Posterior cingulate gyrus (tissue), 11 donors: ENCODE results near the gene IDE.
"Not testable (repeated sequence)": the region's sequence is repeated elsewhere in the genome, so short reads cannot be mapped to it uniquely, and the experiment has no call there.

Experiments used
- DNase-seq, 10 donors: peaks; one replicate each; pipeline versions ENCODE4 v3.0.0 to v3.0.0-alpha.2; 2020 to 2021; ENCODE audit warnings: mixed read lengths in 3 of 10
- intact Hi-C: fragments of 100-400 bp; cut with DNase I; formaldehyde crosslinking; loops from one replicate; pipeline ENCODE4 v1.15.1; 2023

Gene IDE

DNA sequence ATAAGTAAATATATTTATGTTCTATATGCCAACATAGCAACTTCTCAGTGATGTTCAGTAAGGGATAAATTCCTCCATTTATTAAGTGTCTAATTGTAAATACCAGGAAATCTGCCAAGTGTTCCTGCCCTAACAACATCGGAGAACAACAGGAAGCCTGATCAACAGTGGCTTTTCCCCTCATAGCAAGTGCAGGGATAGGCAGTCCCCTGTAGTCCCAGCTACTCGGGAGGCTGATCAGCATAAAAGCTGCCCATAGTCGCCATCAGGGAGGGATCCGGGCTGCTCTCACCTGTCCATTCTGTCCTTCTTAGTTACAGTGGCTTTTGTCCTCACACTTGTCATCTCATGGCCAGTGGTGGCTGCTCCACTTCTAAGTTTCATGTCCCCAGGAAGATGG, 141.3 kb downstream of the IDE start:
- intact Hi-C loops: no loop called here
- no peak for DNase-seq

DNA sequence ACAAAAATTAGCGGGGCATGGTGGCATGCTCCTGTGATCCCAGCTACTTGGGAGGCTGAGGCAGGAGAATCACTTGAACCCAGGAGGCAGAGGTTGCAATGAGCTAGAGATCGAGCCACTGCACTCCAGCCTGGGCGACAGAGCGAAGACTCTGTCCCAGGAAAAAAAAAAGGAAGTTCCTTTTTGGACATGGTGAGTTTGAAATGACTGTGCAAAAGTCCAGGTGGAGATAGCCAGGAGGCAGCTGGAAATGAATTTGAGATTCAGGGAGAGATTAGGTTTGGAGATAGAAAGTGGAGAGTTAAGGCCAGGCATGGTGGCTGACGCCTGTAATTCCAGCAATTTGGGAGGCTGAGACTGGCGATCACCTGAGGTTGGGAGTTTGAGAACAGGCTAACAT, 143.8 kb downstream of the IDE start:
- intact Hi-C loops: no loop called here
- no peak for DNase-seq

DNA sequence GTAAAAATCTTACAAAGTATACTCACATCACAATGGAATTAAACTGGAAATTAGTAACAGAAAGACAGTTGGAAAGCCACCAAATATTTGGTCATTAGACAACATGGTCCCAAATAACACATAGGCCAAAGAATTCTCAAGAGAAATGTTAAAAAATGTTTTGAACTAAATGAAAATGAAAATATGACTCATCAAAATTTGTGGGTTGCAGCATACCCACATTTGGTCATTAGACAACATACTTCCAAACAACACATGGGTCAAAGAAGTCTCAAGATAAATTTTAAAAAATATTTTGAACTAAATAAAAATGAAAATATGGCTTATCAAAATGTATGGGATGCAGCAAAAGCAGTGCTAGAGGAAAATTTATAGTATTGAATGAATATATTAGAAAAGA, 152.3 kb downstream of the IDE start:
- intact Hi-C loops: no loop called here

DNA sequence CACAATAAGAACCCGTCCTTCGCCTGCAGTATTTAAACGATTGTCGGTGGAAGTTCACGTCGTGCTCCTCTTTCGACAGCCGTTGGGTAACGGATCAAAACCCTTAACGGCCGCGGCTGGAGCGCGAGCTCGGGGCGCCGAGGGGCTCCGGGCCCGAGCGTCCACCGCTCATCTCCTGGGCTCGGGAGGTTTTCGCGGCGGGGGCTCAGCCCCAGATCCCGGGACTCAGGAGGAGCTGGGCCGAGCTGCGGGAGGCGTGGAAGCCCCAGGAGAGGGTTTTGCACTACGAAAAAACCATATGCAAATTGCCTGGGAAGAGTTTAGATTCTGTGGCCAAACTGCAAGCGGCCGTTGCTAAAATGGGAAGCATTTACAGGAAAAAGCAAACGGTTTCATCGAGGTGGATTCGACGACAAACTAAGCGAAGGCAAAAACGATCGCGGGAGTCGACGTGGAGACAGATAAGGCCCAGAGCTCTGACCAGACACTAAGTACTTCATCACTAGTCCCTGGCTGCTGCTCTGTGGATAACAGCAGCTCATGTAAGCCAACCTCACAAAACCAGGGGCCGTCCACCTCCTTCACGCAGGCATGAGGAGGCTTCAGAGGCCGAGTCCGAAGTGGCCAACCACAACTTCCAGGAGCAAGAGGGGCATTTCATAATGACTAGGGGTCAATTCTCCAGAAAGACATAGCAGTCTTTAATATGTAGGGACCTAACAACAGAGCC, 153.2 kb downstream of the IDE start:
- intact Hi-C loops: no loop called here
- no peak for DNase-seq

More for the DNA sequence above, 152.3 kb downstream of the IDE start:
- DNase-seq: no peak

DNA sequence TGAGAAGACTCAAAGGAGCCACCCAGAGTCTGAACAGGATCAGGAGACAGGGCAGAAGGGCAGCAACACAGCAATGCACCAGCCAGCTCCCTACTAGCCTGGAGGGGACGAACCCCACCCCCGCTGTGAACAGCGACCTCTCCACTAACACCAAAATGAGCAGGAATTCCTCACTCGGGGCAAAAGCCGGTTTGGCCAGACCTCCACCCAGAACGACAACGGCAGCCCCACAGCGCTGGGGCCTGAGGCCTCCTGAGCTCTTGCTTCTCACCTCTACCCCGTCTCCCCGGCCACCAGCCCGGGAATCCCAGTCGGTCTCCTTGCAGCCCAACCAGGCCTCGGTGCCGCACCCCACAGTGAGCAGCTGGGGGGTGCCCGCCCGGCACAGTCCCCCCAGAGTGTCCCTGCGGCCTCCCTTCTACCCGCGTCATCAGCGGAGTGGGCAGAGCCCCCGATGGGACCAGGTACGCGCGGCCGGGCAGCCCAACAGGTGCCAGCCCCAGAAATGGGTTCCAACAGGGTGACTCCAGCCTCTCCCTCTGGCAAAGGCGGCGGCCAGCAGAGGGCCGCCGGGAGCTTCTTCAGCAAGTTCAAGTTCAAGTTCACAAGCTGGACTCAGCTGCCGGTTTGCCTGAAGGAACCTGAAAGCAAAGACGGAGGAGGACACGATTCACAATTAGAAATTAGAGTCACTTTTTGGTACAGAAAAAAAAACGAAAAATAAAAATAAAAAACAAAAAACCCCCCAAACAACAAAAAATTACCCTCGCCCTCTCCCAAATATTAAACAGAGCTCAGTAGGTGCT, 153.9 kb downstream of the IDE start:
- DNase-seq: peak in 3 of 10 donors; percentile 17 to 84 (median 21)

DNA sequence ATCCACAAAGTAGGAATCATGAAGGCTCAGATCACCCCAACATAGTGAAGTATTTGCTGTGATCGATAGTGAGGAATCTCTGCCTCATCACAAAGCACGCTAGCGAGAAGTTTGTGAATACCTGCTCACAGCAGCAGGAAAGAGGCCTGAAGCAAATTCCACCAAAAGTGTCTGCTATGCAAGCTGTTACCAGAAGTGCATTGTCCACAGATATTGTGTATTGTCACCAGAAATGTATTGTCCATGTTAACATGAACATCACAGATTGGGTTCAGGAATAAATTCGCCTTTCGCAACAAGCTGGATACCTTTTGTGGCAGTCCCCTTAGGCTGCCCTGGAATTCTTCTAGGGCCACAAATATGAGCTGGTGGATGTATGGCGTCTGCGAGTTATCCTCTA, 155.0 kb downstream of the IDE start:
- no peak for DNase-seq
- intact Hi-C loops: no loop called here

More for the DNA sequence above, 153.9 kb downstream of the IDE start:
- intact Hi-C loops: no loop called here

DNA sequence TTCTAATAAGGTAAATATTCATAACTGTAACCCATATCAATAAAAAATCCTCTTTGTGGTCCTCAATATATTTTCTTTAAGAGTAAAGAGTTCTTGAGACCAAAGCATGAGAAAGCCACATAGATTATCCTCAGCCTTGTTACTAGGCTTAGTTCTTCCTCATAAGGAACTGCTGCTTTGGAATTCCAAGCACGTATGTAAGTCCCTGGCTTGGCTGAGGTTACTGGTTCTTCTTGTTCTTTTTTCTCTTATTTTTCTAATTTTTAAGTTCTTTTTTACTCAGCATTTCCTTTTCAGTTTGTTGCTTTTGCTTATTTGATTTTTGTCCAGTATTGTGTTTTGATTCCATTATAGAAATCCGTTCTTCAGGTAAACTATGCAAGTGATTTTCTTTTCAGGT, 155.7 kb downstream of the IDE start:
- no peak for DNase-seq
- intact Hi-C loops: no loop called here

DNA sequence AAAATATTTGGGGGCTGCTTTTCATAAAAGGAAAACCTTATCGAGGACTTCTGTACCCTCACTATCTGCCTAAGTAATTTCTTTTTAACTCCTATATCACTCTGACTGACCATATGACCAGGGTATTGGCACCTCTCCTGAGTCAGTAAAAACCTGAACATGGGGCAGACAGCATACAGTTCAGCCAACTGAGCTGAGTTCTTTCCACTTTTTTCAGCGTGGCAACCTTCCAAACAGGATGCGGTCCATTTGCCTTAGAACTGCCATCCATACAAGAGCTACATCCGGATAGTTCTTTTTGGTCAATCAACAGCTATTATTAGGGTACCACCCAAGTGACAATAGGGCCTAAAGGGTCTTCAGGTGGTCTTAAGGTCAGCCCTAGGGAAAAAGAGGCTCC, 160.4 kb downstream of the IDE start:
- intact Hi-C loops: no loop called here
- no peak for DNase-seq

DNA sequence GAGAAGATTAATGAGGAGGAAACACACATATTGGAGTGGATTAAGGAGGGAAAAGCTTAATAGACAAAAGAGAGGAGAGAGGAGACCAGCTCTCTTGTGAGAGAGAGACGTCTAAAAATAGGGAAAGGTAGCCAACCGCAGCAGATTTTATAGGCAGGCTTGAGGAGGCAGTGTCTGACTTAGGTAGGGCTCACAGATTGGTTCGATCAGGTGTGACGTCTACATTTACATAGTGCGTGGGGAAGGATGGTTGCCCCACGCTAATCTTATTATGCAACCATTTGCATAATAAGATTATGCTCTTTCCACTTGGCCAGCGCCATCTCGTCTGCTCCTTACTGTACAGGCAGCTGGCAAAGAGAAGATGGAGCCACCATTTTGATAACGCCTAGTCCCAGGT, 160.9 kb downstream of the IDE start:
- intact Hi-C loops: no loop called here
- DNase-seq: no peak

DNA sequence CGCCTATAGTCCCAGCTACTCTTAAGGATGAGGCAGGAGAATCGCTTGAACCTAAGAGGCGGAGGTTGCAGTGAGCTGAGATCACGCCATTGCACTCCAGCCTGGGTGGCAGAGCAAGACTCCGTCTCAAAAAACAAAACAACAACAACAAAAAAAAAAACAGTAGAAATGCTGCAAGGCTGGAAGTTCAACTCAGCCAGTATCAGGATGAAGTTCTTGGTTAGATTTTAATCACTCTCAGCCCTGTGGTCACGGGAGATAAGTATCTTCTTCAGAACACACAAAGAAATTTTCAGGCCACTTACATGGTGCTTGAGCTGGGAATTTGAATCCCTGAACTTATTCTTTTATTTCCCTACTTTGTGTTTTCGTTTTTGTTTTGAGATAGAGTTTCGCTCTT, 162.5 kb downstream of the IDE start:
- DNase-seq: no peak
- intact Hi-C loops: no loop called here

DNA sequence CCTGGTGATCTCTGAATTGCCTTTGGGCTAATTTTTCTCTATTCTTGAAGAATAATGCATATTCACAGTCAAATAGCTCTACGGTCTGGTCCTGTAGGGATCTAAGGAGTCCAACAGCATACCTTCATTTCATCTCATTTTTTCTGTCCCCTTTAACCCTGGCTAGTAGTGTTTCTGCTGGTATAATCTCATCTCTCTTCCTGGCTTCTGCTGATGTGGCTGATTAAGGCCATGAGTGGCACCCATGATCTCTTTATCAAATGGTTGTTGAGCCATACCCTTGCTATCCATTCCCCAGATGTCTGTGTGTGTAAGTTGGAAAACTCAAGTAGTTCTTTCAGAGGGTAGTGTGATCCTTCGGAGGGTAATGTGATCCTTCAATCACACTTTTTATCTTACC, 163.4 kb downstream of the IDE start:
- no peak for DNase-seq
- intact Hi-C loops: no loop called here

DNA sequence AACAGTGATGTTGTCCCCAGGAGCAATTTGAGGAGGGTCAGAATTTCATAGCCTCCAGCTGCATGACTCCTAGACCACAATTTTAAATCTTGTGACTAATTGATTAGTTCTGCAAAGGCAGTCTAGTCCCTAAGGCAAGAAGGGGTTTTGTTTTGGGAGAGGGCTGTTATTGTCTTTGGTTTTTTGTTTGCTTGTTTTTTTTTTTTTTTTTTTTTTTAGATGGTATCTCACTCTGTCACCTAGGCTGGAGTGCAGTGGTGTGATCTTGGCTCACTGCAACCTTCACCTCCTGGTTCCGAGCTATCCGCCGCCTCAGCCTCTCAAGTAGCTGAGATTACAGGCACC, 165.9 kb downstream of the IDE start:
- intact Hi-C loops: no loop called here
- DNase-seq: no peak

DNA sequence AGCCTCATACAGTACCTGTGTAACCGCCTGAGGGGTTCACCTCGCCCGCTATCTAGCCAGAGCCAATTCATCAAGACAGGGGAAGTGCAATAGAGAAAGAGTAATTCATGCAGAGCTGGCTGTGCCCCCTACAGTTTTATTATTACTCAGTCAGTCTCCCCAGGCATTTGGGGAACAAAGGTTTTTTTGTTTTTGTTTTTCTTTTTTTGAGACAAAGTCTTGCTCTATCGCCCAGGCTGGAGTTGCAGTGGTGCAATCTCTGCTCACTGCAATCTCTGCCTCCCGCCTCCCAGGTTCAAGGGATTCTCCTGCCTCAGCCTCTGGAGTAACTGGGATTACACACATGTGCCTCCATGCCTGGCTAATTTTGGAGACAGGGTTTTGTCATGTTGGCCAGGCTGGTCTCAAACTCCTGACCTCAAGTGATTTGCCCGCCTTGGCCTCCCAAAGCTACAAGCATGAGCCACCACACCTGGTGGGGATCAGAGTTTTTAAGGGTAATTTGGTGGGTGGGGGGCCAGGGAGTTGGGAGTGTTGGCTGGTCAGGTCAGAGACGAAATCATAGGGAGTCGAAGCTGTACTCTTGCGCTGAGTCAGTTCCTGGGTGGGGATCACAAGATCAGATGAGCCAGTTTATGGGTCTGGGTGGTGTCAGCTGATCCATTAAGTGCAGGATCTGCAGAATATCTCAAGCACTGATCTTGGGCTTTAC, 166.4 kb downstream of the IDE start:
- intact Hi-C loops: no loop called here
- no peak for DNase-seq

DNA sequence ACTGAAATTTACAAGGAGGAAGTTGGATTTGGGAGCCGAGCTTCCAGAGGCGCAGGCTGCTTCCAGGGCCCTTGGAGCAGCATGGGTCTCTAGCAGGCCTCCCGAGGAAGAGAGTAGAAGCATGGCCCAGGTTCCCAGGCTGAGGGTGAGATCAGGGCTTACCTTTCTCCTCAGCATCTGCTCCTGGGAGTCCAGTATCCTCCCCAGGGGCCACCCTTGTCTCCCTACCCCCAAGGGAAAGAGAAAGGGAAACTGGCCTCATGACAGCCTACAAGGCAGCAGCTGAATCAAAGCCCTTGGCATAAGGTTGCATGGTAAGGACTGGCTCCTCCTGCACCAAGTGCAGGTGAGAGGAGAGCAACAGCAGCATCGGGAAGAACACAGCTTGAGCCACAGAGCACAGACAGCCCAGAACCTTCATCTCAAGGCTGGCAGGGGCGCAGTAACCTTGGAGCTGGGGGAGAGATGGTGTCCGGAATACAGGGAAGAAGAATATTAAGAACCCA, 168.4 kb downstream of the IDE start:
- DNase-seq: no peak
- intact Hi-C loops: no loop called here

DNA sequence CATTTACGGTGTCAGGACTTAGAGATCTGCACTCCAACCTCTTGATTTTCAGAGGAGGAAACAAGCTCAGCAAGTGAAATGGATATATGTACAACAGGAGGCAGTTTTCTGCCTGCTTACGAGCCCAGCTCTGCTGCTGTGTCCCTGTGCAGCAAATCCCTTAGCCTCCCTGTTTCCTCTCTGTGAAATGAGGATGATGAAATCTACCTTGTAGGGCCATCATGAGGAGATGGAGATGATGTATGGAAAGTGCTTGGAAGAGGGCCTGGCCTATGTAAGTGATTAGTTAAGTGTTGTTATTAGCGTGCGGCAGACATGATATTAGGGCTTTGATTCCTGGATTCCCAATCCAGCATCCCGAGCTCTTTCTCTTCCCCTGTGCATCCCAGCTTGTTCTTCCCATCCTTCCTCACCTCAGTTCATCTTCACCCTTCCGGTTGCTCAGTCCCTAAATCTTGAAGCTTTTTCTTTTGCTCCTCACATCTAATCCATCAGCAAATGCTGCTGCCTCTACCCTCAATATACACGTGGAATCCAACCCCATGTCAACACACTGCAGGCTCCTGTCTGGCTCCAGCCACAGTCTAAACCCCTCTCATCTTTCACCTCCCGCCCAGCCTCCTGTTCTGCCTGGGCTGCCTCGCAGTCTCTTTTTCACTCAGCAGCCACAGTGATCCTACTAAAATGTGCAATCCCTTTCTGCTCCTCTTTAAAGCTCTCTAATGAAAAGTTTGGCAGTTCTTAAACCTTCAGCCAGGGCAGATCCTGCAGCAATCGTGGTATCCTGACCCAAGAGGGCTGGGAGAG, 169.1 kb downstream of the IDE start:
- DNase-seq: no peak
- intact Hi-C loops: no loop called here

DNA sequence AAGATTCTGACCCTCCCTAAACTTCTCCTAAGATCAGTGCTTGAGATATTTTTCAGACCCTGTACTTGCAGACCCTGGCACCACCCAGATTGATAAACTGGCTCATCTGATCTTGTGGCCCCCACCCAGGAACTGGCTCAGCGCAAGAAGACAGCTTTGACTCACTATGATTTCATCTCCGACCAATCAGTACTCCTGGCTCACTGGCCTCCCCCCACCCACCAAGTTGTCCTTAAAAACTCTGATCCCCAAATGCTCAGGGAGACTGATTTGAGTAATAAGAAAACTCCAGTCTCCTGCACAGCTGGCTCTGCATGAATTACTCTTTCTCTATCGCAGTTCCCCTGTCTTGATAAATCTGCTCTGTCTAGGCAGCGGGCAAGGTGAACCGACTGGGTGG, 171.7 kb downstream of the IDE start:
- DNase-seq, intact Hi-C loops: not testable (repeated sequence)
